GM12878 (cell line): ENCODE results near the gene SERPINE1. TPM values are rescaled to one million over a fixed set of nuclear protein-coding genes. Genes with fewer than 3 reads are reported as not detected.
A peak's percentile ranks its signal among the peaks of the same experiment; 100 is the strongest.

Source experiments
- ATAC-seq: fragments of 200-7000 bp; cut with Tn5 transposase; 3 replicates; pipeline ENCODE4 v1.9.1; 2020; ENCODE audit warnings: mild to moderate bottlenecking, moderate library complexity
- BruUV-seq: library from RNA; stranded (reverse); fragments of 400-500 nt; replicated peaks from 2 replicates; lab custom pipeline; 2021; lab: Mats Ljungman, UMichigan
- CTCF ChIA-PET: fragments of 300-600 bp; sonication (Branson Sonifier 250); formaldehyde crosslinking; extraction: SDS; loops from one replicate; lab custom pipeline; 2021; ENCODE audit warnings: inconsistent platforms; lab: Yijun Ruan, JAX
- POLR2A ChIA-PET: fragments of 350-600 bp; formaldehyde crosslinking; extraction: SDS; loops from one replicate; lab custom pipeline; 2021; ENCODE audit warnings: inconsistent platforms; lab: Charles Lee
- RAD21 ChIA-PET: fragments of 300-600 bp; sonication (Branson Sonifier 250); formaldehyde crosslinking; loops from one replicate; lab custom pipeline; 2023; ENCODE audit warnings: antibody characterized with exemption; ENCODE audit not compliant: unreplicated experiment; lab: Charles Lee
- SMC1A ChIA-PET: fragments of 300-600 bp; sonication (Branson Sonifier 250); formaldehyde crosslinking; loops from one replicate; lab custom pipeline; 2023; ENCODE audit not compliant: unreplicated experiment, uncharacterized antibody; lab: Charles Lee
- DNase-seq: peaks from one replicate; pipeline ENCODE4 v3.0.0-alpha.2; 2011; ENCODE audit warnings: low read depth, low spot score
- FAIRE-seq: peaks from 3 replicates; lab custom pipeline; 2011; peaks lifted over from hg19 to GRCh38; lab: Jason Lieb, UNC
- H2AFZ ChIP-seq: 2 replicates; pipeline ENCODE4 v1.6.0; 2011; ENCODE audit warnings: low read depth, low read length, control low read depth; ENCODE audit not compliant: control insufficient read depth
- H3K27ac ChIP-seq: 2 replicates; pipeline ENCODE4 v1.5.1; 2011; ENCODE audit warnings: control low read depth; ENCODE audit not compliant: control insufficient read depth, insufficient read depth
- H3K27me3 ChIP-seq, 2 experiments: replicated peaks in 1 of 2; 2 replicates each; pipeline versions ENCODE4 v1.6.0 to v1.6.1; 2011; ENCODE audit warnings: low read length in 1 of 2; ENCODE audit not compliant: control insufficient read depth in 2 of 2, insufficient read depth in 2 of 2
- H3K36me3 ChIP-seq, 2 experiments: 2 replicates each; pipeline ENCODE4 v1.5.1; 2011; ENCODE audit warnings: low read length in 1 of 2; ENCODE audit not compliant: control insufficient read depth in 2 of 2, insufficient read depth in 2 of 2
- H3K4me1 ChIP-seq: 2 replicates; pipeline ENCODE4 v1.6.1; 2011; ENCODE audit warnings: mild to moderate bottlenecking, low read length, moderate library complexity, mixed read lengths; ENCODE audit not compliant: control insufficient read depth, insufficient read depth
- H3K4me2 ChIP-seq: 2 replicates; pipeline ENCODE4 v1.6.0; 2011; ENCODE audit warnings: control low read depth; ENCODE audit not compliant: control insufficient read depth, insufficient read depth
- H3K4me3 ChIP-seq: fragments of 200-600 bp; sonication (generic); 2 replicates; pipeline ENCODE4 v1.5.1; 2016
- H3K79me2 ChIP-seq: 2 replicates; pipeline ENCODE4 v1.6.0; 2011; ENCODE audit warnings: low read length; ENCODE audit not compliant: control insufficient read depth, insufficient read depth
- H3K9ac ChIP-seq: 2 replicates; pipeline ENCODE4 v1.8.0; 2011; ENCODE audit warnings: low read length, control low read depth, mixed read lengths; ENCODE audit not compliant: control insufficient read depth, insufficient read depth
- H3K9me3 ChIP-seq: replicated peaks from 3 replicates; pipeline ENCODE4 v1.5.1; 2011; ENCODE audit warnings: mild to moderate bottlenecking, low read length; ENCODE audit not compliant: control insufficient read depth, insufficient read depth
- H4K20me1 ChIP-seq: 2 replicates; pipeline ENCODE4 v1.6.0; 2011; ENCODE audit not compliant: control insufficient read depth, insufficient read depth
- DPF2 ChIP-seq: fragments of 450-650 bp; IDR thresholded peaks from 2 replicates; pipeline ENCODE4 v1.6.1; 2017; ENCODE audit warnings: mild to moderate bottlenecking
- EP300 ChIP-seq, 2 experiments: fragments of 150-350 bp in 1 of 2; IDR thresholded peaks; 2 replicates each; pipeline ENCODE4 v1.6.1; 2011 to 2012; ENCODE audit warnings: low read depth in 2 of 2, low read length in 2 of 2, borderline replicate concordance in 1 of 2, improper control_type of control experiment in 1 of 2, inconsistent platforms in 1 of 2; ENCODE audit not compliant: control insufficient read depth in 1 of 2
- PAX5 ChIP-seq: IDR thresholded peaks from 2 replicates; pipeline ENCODE4 v1.6.1; 2011; ENCODE audit warnings: low read depth, low read length, borderline replicate concordance
- PAX8 ChIP-seq: fragments of 450-650 bp; IDR thresholded peaks from 2 replicates; pipeline ENCODE4 v1.6.1; 2017; ENCODE audit warnings: mild to moderate bottlenecking, moderate library complexity
- POLR2AphosphoS2 ChIP-seq: IDR thresholded peaks from 2 replicates; pipeline ENCODE4 v1.6.1; 2011; ENCODE audit warnings: low read depth, mild to moderate bottlenecking, low read length, improper control_type of control experiment, moderate library complexity
- SIX5 ChIP-seq: IDR thresholded peaks from 2 replicates; pipeline ENCODE4 v1.6.1; 2011; ENCODE audit warnings: mild to moderate bottlenecking, low read depth, low read length, moderate library complexity; ENCODE audit not compliant: severe bottlenecking
- ZNF687 ChIP-seq: fragments of 450-650 bp; IDR thresholded peaks from 2 replicates; pipeline ENCODE4 v1.6.1; 2017; ENCODE audit warnings: mild to moderate bottlenecking, moderate library complexity
- WGBS: methylation state at CpG from one replicate; pipeline ENCODE4 v1.1.6; 2016; ENCODE audit warnings: low lambda C conversion rate; ENCODE audit not compliant: insufficient replicate concordance, insufficient coverage; ENCODE audit errors: missing lambda C conversion rate; 5-methylcytosine and 5-hydroxymethylcytosine counted together
- in situ Hi-C: fragments of 300-500 bp; cut with MboI; formaldehyde crosslinking; loops from 9 replicates; pipeline ENCODE4 v1.14.3; 2018; ENCODE audit warnings: mixed read lengths
- intact Hi-C: fragments of 100-400 bp; cut with micrococcal nuclease; formaldehyde crosslinking; loops from one replicate; pipeline ENCODE4 v1.14.2; 2022; ENCODE audit not compliant: unreplicated experiment
- polyA plus RNA-seq, 11 experiments: library from polyadenylated mRNA; depleted of rRNA in 4 of 11; unstranded in 6 of 11; stranded (reverse) in 5 of 11; fragments of >200 nt; fragmentation: Nextera tagmentation in 4 of 11; fragmentation: Illumina TruSeq in 1 of 11; extraction: Ambion mirVana in 4 of 11; extraction: Trizol in 1 of 11; gene quantifications; 1 replicate in 1 of 11; 2 replicates in 10 of 11; pipeline versions ENCODE4 v1.2.1 to v1.2.3, GENCODE V29; 2011 to 2016; ENCODE audit warnings: inconsistent platforms in 2 of 11, missing spikeins in 2 of 11, low read depth in 1 of 11
- total RNA-seq, 4 experiments: library from RNA; depleted of rRNA in 3 of 4; stranded (reverse); fragments of >200 nt in 3 of 4; fragmentation: Illumina TruSeq in 1 of 4; extraction: Trizol in 1 of 4; gene quantifications; 2 replicates each; pipeline versions ENCODE4 v1.2.1 to v1.2.3, GENCODE V29; 2013 to 2021

Gene SERPINE1
- total and polyA plus RNA-seq, 10 of the 15 experiments (the other 5 are each of a cell fraction or from before 2014, with no cell fraction given) = 0.20 to 2.4 (median 0.44) TPM

- no peak for TF ChIP-seq PAX8
- TF ChIP-seq EP300 (IDR thresholded peaks at IDR 0.05; ENCODE audit: borderline replicate concordance in 1 of 2, control insufficient read depth in 1 of 2, low read depth in 2 of 2, low read length in 2 of 2) = no peak
Measured at GRCh38 chr7:101081432-101081831, 45.5 kb upstream of the SERPINE1 start (continued).

- DNase-seq = no peak
- SMC1A ChIA-PET = interaction anchor here (0.8 to 1.7 kb wide), 10 partner anchors 11 to 232 kb away, joined by 3 to 9 read pairs (median 4); partner anchors contain the start of gene SLC12A9
- Histone ChIP-seq H3K27ac (peak overlapping the region; percentile 100), H2AFZ (peak overlapping the region; percentile 84), H3K36me3 (peaks cover 7 to 11% of the 10 kb centered on the region in 2 experiments; a peak in 3 of 4 replicates), H3K9ac (peak overlapping the region; percentile 66), H3K79me2 (peaks cover 31% of the 10 kb centered on the region), H3K4me2 (peak overlapping the region; percentile 86), H3K27me3 (no peaks in the 10 kb centered on the region), H3K4me1 (peaks cover 14% of the 10 kb centered on the region), H3K4me3 (peak overlapping the region; percentile 96; the same call in 1 of the 2 replicates), H4K20me1 (no peaks in the 10 kb centered on the region), H3K9me3 (no peaks in the 10 kb centered on the region)
- RAD21 ChIA-PET = interaction anchor here (0.6 to 2.5 kb wide), 14 partner anchors 10 to 1214 kb away, joined by 3 to 15 read pairs (median 4); partner anchors contain the start of gene SERPINE1
- intact Hi-C loops = loop anchor here (5.0 kb wide), 2 partner anchors 37 to 52 kb away; no protein-coding TSS in a partner anchor
- CTCF ChIA-PET = interaction anchor here (0.6 to 3.1 kb wide), 13 partner anchors 12 to 237 kb away, joined by 3 to 11 read pairs (median 4); partner anchors contain the start of genes FIS1, SERPINE1 and UFSP1
- TF ChIP-seq EP300 (IDR thresholded peaks at IDR 0.05; ENCODE audit: borderline replicate concordance in 1 of 2, control insufficient read depth in 1 of 2, low read depth in 2 of 2, low read length in 2 of 2) (no peak), DPF2 (0 out of 2 replicates have a peak, but pooled peaks have one; percentile 23), ZNF687 (no peak), POLR2AphosphoS2 (no peak), SIX5 (no peak), PAX5 (no peak)
- ATAC-seq = no peak
- no peak for FAIRE-seq
- 64% methylated on average over 5 of the region's 5 CpGs for whole genome bisulfite sequencing
- no TSS peak for BruUV-seq
- in situ Hi-C loops = no loop called here
- POLR2A ChIA-PET = interaction anchor here (0.7 to 3.5 kb wide), 7 partner anchors 8 to 640 kb away, joined by 3 to 18 read pairs (median 5); partner anchors contain the start of genes PLOD3 and ZNHIT1
Measured at GRCh38 chr7:101084865-101085161, 42.1 kb upstream of the SERPINE1 start.
